Ovary (tissue), 9 donors: ENCODE measurements around the gene POLR2I. TPM values are rescaled to one million over a fixed set of nuclear protein-coding genes. Genes with fewer than 3 reads are reported as not detected.

Experiments
- DNase-seq, 5 donors: peaks; one replicate each; pipeline ENCODE4 v3.0.0-alpha.2; 2019 to 2020
- H3K27ac ChIP-seq, 2 donors: fragments of 200-600 bp; one replicate each; pipeline versions ENCODE4 v1.5.1 to v1.8.0; 2019 to 2022
- H3K27me3 ChIP-seq: fragments of 200-600 bp; one replicate; pipeline ENCODE4 v1.8.0; 2022
- H3K36me3 ChIP-seq: fragments of 200-600 bp; sonication (generic); one replicate; pipeline ENCODE4 v1.5.1; 2019
- H3K4me1 ChIP-seq: one replicate; pipeline ENCODE4 v1.8.1; 2013; ENCODE audit warnings: mild to moderate bottlenecking, moderate library complexity; ENCODE audit not compliant: insufficient read depth
- H3K4me3 ChIP-seq: fragments of 200-600 bp; sonication (generic); one replicate; pipeline ENCODE4 v1.5.1; 2017
- H3K9me3 ChIP-seq, 2 donors: fragments of 200-600 bp in 1 of 2; sonication (generic) in 1 of 2; one replicate each; pipeline versions ENCODE4 v1.5.1 to v1.8.1; 2013 to 2019; ENCODE audit warnings: mild to moderate bottlenecking in 1 of 2, moderate library complexity in 1 of 2
- CTCF ChIP-seq, 3 donors: fragments of 450-650 bp in 2 of 3; fragments of 200-600 bp in 1 of 3; IDR thresholded peaks; one replicate each; pipeline versions ENCODE4 v1.5.1 to v1.8.0; 2016 to 2022; ENCODE audit warnings: antibody characterized with exemption in 3 of 3, mild to moderate bottlenecking in 1 of 3
- EP300 ChIP-seq: sonication (generic); formaldehyde crosslinking; IDR thresholded peaks from one replicate; pipeline ENCODE4 v1.6.1; 2017; ENCODE audit warnings: antibody characterized with exemption
- POLR2A ChIP-seq: fragments of 450-650 bp; IDR thresholded peaks from one replicate; pipeline ENCODE4 v1.6.1; 2017; ENCODE audit warnings: antibody characterized with exemption, mild to moderate bottlenecking, moderate library complexity
- WGBS, 3 donors: extraction: QIAGEN DNeasy Blood & Tissue Kit in 1 of 3; methylation state at CpG; one replicate each; pipeline versions ENCODE4 v1.1.5 to v1.1.7; 2013 to 2017; 5-methylcytosine and 5-hydroxymethylcytosine counted together
- intact Hi-C, 4 donors: fragments of 100-400 bp; cut with DNase I; formaldehyde crosslinking; loops; one replicate each; pipeline versions ENCODE4 v1.11.0 to v1.15.1; 2022 to 2023
- polyA plus RNA-seq, 2 donors: library from polyadenylated mRNA; stranded (reverse); fragments of 200-250 nt in 1 of 2; fragments of 350-450 nt in 1 of 2; fragmentation: Illumina TruSeq in 1 of 2; extraction: RNeasy Lipid Tissue Mini Kit (QIAGEN cat#74804) in 1 of 2; gene quantifications; one replicate each; pipeline ENCODE4 v1.2.3, GENCODE V29; 2013 to 2014
- total RNA-seq, 7 donors: library from RNA; depleted of rRNA in 2 of 7; stranded (reverse); fragments of >200 nt in 2 of 7; fragmentation: NEBNext Ultra II Directional in 3 of 7; extraction: Animal tissue kit (Norgen Biotek cat#: 25700) in 3 of 7; gene quantifications; one replicate each; pipeline versions ENCODE4 v1.1.0 to v1.2.4, GENCODE V29; 2016 to 2023
- donor health status: DM: no; HTN: no; CAD: no; lungs with moderate emphysema.
- donor health status: DM: no; HTN: no; CAD: no.
- donor health status: Bipolar disorder and iron deficiency.
- donor health status: DM: yes; HTN: yes; CAD: no.
- donor health status: DM: no; HTN: no; CAD: no.
- donor health status: DM: yes; HTN: yes; CAD: no.

Gene POLR2I
- total and polyA plus RNA-seq, 9 donors: 49.4 to 84.8 (median 70.0) TPM

DNA sequence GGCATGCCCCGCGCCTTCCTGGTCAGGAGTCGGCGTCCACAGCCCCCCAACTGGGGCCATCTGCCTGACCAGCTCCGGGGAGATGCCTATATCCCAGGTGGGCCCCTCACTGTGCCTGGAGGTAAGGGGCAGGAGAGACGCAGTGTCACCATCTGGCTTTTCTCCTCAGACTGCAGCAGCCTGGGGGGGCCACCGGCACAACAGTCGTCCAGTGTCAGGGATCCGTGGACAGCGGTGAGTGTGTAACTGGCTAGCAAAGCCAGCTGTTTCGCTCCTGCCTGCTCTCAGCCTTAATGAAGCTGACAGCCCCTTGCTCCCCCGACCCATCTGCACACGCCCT lies 3.5 kb downstream of the POLR2I start:
- H3K4me3 ChIP-seq: no peak overlapping the region
- H3K9me3 ChIP-seq: no peaks in the 10 kb centered on the region
- H3K27ac ChIP-seq: no peak overlapping the region
- no peaks in the 10 kb centered on the region for H3K36me3 ChIP-seq
- DNase-seq: no peak
- peaks cover 9% of the 10 kb centered on the region for H3K4me1 ChIP-seq
- WGBS, 3 donors: 68 to 76% (median 70%) methylated on average over 12 to 13 of the region's 13 CpGs
- TF ChIP-seq CTCF (IDR thresholded peaks at IDR 0.05) (no peak), POLR2A (no peak), EP300 (no peak)
- intact Hi-C loops: no loop called here
- H3K27me3 ChIP-seq: no peaks in the 10 kb centered on the region

DNA sequence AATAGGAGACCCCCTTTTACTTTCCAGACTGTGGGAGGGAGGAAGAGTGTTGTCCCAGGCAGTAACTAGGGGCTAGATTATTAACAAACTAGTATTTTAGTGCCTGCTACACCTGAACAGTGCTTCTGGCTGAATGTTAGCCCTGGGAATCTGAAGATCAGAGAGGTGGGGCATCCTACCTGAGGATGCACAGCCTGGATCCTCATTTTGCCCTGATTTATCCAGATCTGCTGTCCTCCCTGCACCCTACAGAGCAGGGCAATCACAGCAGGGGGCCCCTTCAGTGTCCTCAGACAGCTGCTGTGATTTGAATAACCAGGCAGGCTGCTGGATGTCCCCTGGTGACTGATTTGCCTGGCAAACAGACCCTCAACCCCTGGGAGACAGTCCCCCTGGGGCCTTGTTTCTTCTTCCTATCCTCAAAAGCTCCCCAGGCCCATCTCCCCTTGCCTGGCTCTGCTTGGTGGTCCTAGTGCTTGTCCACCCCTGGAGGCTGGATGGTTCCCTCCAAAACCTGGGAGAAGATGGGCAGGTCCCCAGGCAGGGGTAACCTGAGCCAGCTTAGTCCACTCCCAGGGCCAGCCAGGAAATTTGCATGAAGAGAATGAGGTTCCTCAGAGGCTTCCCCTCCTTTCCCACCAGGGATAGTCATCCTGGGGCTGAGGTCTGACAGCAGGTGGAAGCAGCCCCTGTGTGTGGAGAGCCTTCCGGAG lies 4.0 kb downstream of the POLR2I start, which contains the start of gene OVOL3:
OVOL3 (plus strand) TSS at position 657 of the 713 bp plus-strand sequence. CDS start 60 bp downstream, outside the sequence.
- H3K27ac ChIP-seq: no peak within 1 kb of the TSS
- no peaks in the 10 kb centered on the region for H3K9me3 ChIP-seq
- intact Hi-C loops: no loop called here
- TF ChIP-seq CTCF (IDR thresholded peaks at IDR 0.05): no peak
- TF ChIP-seq EP300: no peak
- TF ChIP-seq POLR2A: no peak
- H3K4me3 ChIP-seq: no peak within 1 kb of the TSS
- no peaks in the 10 kb centered on the region for H3K27me3 ChIP-seq
- WGBS, 3 donors: 30 to 89% (median 87%) methylated on average over 1 of the region's 1 CpG
- H3K36me3 ChIP-seq: no peaks in the 10 kb centered on the region
- peaks cover 5% of the 10 kb centered on the region for H3K4me1 ChIP-seq
- no peak for DNase-seq

- no peaks in the 10 kb centered on the region for H3K9me3 ChIP-seq
- TF ChIP-seq POLR2A: no peak
- TF ChIP-seq CTCF (IDR thresholded peaks at IDR 0.05): no peak
- TF ChIP-seq EP300: no peak
- H3K36me3 ChIP-seq: no peaks in the 10 kb centered on the region
- peaks cover 5% of the 10 kb centered on the region for H3K4me1 ChIP-seq
- H3K27me3 ChIP-seq: no peaks in the 10 kb centered on the region
- H3K4me3 ChIP-seq: no peak overlapping the region
- intact Hi-C loops: no loop called here
- H3K27ac ChIP-seq: no peak overlapping the region
- no peak for DNase-seq
- 96% methylated on average over 3 of the region's 3 CpGs for WGBS, 3 donors
Measured at GRCh38 chr19:36108684-36109083, 6.0 kb downstream of the POLR2I start.

- Histone ChIP-seq H3K4me3 (no peak overlapping the region), H3K27me3 (no peaks in the 10 kb centered on the region), H3K9me3 (no peaks in the 10 kb centered on the region), H3K4me1 (no peaks in the 10 kb centered on the region), H3K27ac (no peak overlapping the region), H3K36me3 (no peaks in the 10 kb centered on the region)
- intact Hi-C loops: no loop called here
- TF ChIP-seq EP300 (no peak), POLR2A (no peak), CTCF (IDR thresholded peaks at IDR 0.05) (no peak)
- DNase-seq: no peak
- WGBS, 3 donors: 93 to 96% (median 96%) methylated on average over 5 of the region's 5 CpGs
Measured at GRCh38 chr19:36106991-36107390, 7.7 kb downstream of the POLR2I start.
